ENCODE data around the gene ETF1. TPM values are rescaled to one million over a fixed set of nuclear protein-coding genes. Genes with fewer than 3 reads are reported as not detected.

The ETF1 gene
- total RNA-seq, 5 donors from 2014 or later (not counting 1 experiment from before 2014, with no cell fraction given): 40.1 to 115 (median 43.2) TPM

GRCh38 chr5:138559937-138560336 is 16.9 kb upstream of the ETF1 start:
- no peak overlapping the region for H3K4me3 ChIP-seq (ENCODE audit: control insufficient read depth in 1 of 2, extremely low read depth in 1 of 2, low read length in 1 of 2)
- H3K4me1 Mint-ChIP-seq: peaks cover 32 to 37% (median 34%) of the 10 kb centered on the region in 3 donors
- peaks cover 2 to 13% of the 10 kb centered on the region in 2 experiments for H3K4me1 ChIP-seq (ENCODE audit: control insufficient read depth in 1 of 2, extremely low read depth in 1 of 2, insufficient read depth in 2 of 2, low read length in 2 of 2)
- no peak overlapping the region for H3K4me3 Mint-ChIP-seq
- peaks cover 5 to 87% of the 10 kb centered on the region in 2 donors for H3K36me3 ChIP-seq (ENCODE audit: control insufficient read depth in 2 of 2, extremely low read depth in 1 of 2, insufficient read depth in 1 of 2, low read length in 1 of 2)
- no peaks in the 10 kb centered on the region for H3K27me3 ChIP-seq (replicated peaks in 1 of 2; ENCODE audit: control insufficient read depth in 2 of 2, extremely low read depth in 1 of 2, insufficient read depth in 2 of 2, low read length in 1 of 2)
- no peak overlapping the region for H3K27ac ChIP-seq (ENCODE audit: low read length)
- no peaks in the 10 kb centered on the region for H3K9me3 ChIP-seq
- no peaks in the 10 kb centered on the region for H3K9me3 Mint-ChIP-seq
- H3K36me3 Mint-ChIP-seq: peaks cover 65% of the 10 kb centered on the region
- H3K27me3 Mint-ChIP-seq: no peaks in the 10 kb centered on the region
- POLR2A ChIA-PET: interaction anchor here in 1 of 2 donors (1.0 kb wide), 1 partner anchor 41 kb away, joined by 3 read pairs; no protein-coding TSS in a partner anchor
- DNase-seq: no peak
- H3K27ac Mint-ChIP-seq: no peak overlapping the region
- WGBS (ENCODE audit: insufficient coverage): 91% methylated on average over 6 of the region's 7 CpGs
- ATAC-seq (replicated peaks in 1 of 4): no peak
- CTCF ChIA-PET: interaction anchor here in 1 of 2 donors (0.9 kb wide), 1 partner anchor 12 kb away, joined by 4 read pairs; no protein-coding TSS in a partner anchor

DNA sequence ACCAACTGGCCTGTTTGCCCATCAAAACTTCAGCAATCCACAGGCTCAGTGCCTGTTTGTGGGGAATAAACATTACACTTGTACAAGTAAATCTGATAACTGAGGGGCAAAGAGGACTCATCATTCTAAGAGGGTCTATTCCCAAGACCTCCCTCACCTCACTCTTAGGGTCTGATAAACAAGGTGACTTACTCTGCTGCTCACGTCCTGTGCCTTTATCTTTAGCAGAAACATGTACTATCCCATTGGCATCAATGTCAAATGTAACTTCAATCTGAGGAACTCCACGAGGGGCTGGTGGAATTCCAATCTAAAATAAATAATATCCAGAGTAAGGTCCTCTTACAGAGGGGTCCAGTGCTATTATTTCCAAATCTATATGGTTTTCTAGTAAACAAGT is 14.6 kb upstream of the ETF1 start:
- Mint-ChIP-seq H3K27me3 (no peaks in the 10 kb centered on the region), H3K4me3 (no peak overlapping the region), H3K36me3 (peaks cover 70% of the 10 kb centered on the region), H3K4me1 (peaks cover 15 to 21% (median 19%) of the 10 kb centered on the region in 3 donors), H3K27ac (no peak overlapping the region), H3K9me3 (no peaks in the 10 kb centered on the region)
- H3K27ac ChIP-seq (ENCODE audit: low read length): no peak overlapping the region
- no CpG with 5 or more reads among the region's 2 CpGs for WGBS (ENCODE audit: insufficient coverage)
- no peaks in the 10 kb centered on the region for H3K27me3 ChIP-seq (replicated peaks in 1 of 2; ENCODE audit: control insufficient read depth in 2 of 2, extremely low read depth in 1 of 2, insufficient read depth in 2 of 2, low read length in 1 of 2)
- H3K4me1 ChIP-seq (ENCODE audit: control insufficient read depth in 1 of 2, extremely low read depth in 1 of 2, insufficient read depth in 2 of 2, low read length in 2 of 2): peaks cover 0 to 1% of the 10 kb centered on the region in 2 experiments
- POLR2A ChIA-PET: no interaction called here
- no peak for ATAC-seq (replicated peaks in 1 of 4)
- H3K36me3 ChIP-seq (ENCODE audit: control insufficient read depth in 2 of 2, extremely low read depth in 1 of 2, insufficient read depth in 1 of 2, low read length in 1 of 2): peaks cover 5 to 79% of the 10 kb centered on the region in 2 donors
- no peaks in the 10 kb centered on the region for H3K9me3 ChIP-seq
- DNase-seq: no peak
- H3K4me3 ChIP-seq (ENCODE audit: control insufficient read depth in 1 of 2, extremely low read depth in 1 of 2, low read length in 1 of 2): no peak overlapping the region
- CTCF ChIA-PET: no interaction called here

- Mint-ChIP-seq H3K27me3 (no peaks in the 10 kb centered on the region), H3K36me3 (peaks cover 45% of the 10 kb centered on the region), H3K4me3 (no peak overlapping the region), H3K9me3 (no peaks in the 10 kb centered on the region), H3K4me1 (peaks cover 13 to 18% (median 17%) of the 10 kb centered on the region in 3 donors), H3K27ac (no peak overlapping the region)
- Histone ChIP-seq H3K36me3 (ENCODE audit: control insufficient read depth in 2 of 2, extremely low read depth in 1 of 2, insufficient read depth in 1 of 2, low read length in 1 of 2) (peaks cover 2 to 51% of the 10 kb centered on the region in 2 donors), H3K4me3 (ENCODE audit: control insufficient read depth in 1 of 2, extremely low read depth in 1 of 2, low read length in 1 of 2) (no peak overlapping the region), H3K27ac (ENCODE audit: low read length) (no peak overlapping the region), H3K9me3 (no peaks in the 10 kb centered on the region), H3K27me3 (replicated peaks in 1 of 2; ENCODE audit: control insufficient read depth in 2 of 2, extremely low read depth in 1 of 2, insufficient read depth in 2 of 2, low read length in 1 of 2) (no peaks in the 10 kb centered on the region), H3K4me1 (ENCODE audit: control insufficient read depth in 1 of 2, extremely low read depth in 1 of 2, insufficient read depth in 2 of 2, low read length in 2 of 2) (peaks cover 0 to 3% of the 10 kb centered on the region in 2 experiments)
- CTCF ChIA-PET: interaction anchor here in 1 of 2 donors (2.5 kb wide), 1 partner anchor 10 kb away, joined by 11 read pairs; the partner anchor contains the start of gene ETF1
- peak in 1 of 4 experiments; percentile 7 for ATAC-seq (replicated peaks in 1 of 4)
- whole genome bisulfite sequencing (ENCODE audit: insufficient coverage): no CpG with 5 or more reads among the region's 1 CpG
- POLR2A ChIA-PET: interaction anchor here in 1 of 2 donors (0.6 kb wide), 2 partner anchors 25 to 733 kb away, joined by 4 read pairs; no protein-coding TSS in a partner anchor
- DNase-seq: no peak
Measured at GRCh38 chr5:138554143-138554542, 11.1 kb upstream of the ETF1 start.

- peak in 1 of 4 experiments; percentile 23 for ATAC-seq (replicated peaks in 1 of 4)
- H3K36me3 Mint-ChIP-seq: peaks cover 39% of the 10 kb centered on the region
Measured at GRCh38 chr5:138553437-138554095, 10.5 kb upstream of the ETF1 start.

DNA sequence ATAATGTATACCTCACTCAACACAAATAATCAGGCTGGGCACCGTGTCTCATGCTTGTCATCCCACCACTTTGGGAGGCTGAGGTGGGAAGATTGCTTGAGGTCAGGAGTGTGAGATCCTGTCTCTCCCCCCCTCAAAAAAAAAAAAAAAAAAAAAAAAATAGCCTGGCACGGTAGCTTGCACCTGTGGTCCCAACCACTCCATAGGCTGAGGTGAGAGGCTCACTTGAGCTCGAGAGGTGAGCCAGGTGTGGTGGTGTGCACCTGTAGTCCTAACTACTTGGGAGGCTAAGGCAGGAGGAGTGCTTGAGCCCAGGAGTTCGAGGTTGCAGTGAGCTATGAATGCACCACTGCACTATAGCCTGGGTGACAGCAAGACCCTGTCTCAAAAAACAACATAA is 9.6 kb upstream of the ETF1 start:
- H3K9me3 ChIP-seq: no peaks in the 10 kb centered on the region
- H3K4me3 ChIP-seq (ENCODE audit: control insufficient read depth in 1 of 2, extremely low read depth in 1 of 2, low read length in 1 of 2): no peak overlapping the region
- Mint-ChIP-seq H3K9me3 (no peaks in the 10 kb centered on the region), H3K27ac (no peak overlapping the region), H3K27me3 (no peaks in the 10 kb centered on the region), H3K4me1 (peaks cover 15 to 30% (median 26%) of the 10 kb centered on the region in 3 donors), H3K36me3 (peaks cover 33% of the 10 kb centered on the region), H3K4me3 (no peak overlapping the region)
- 80% methylated on average over 1 of the region's 4 CpGs for WGBS (ENCODE audit: insufficient coverage)
- ATAC-seq (replicated peaks in 1 of 4) (no peak), DNase-seq (no peak)
- ChIA-PET POLR2A (interaction anchor here (0.6 to 1.1 kb wide), 2 partner anchors 10 to 17 kb away, joined by 5 to 7 read pairs; partner anchors contain the start of gene ETF1 (in 1 of the 2)), CTCF (interaction anchor here (1.0 to 2.5 kb wide), 4 partner anchors 8 to 22 kb away, joined by 3 to 11 read pairs (median 6); partner anchors contain the start of gene ETF1 (in 1 of the 2))
- peaks cover 0 to 5% of the 10 kb centered on the region in 2 experiments for H3K4me1 ChIP-seq (ENCODE audit: control insufficient read depth in 1 of 2, extremely low read depth in 1 of 2, insufficient read depth in 2 of 2, low read length in 2 of 2)
- H3K27ac ChIP-seq (ENCODE audit: low read length): no peak overlapping the region
- no peaks in the 10 kb centered on the region for H3K27me3 ChIP-seq (replicated peaks in 1 of 2; ENCODE audit: control insufficient read depth in 2 of 2, extremely low read depth in 1 of 2, insufficient read depth in 2 of 2, low read length in 1 of 2)
- H3K36me3 ChIP-seq (ENCODE audit: control insufficient read depth in 2 of 2, extremely low read depth in 1 of 2, insufficient read depth in 1 of 2, low read length in 1 of 2): peaks cover 0 to 36% of the 10 kb centered on the region in 2 donors

More at GRCh38 chr5:138553437-138554095, 10.5 kb upstream of the ETF1 start:
- Histone ChIP-seq H3K36me3 (ENCODE audit: control insufficient read depth in 2 of 2, extremely low read depth in 1 of 2, insufficient read depth in 1 of 2, low read length in 1 of 2) (peaks cover 0 to 46% of the 10 kb centered on the region in 2 donors), H3K9me3 (no peaks in the 10 kb centered on the region), H3K4me3 (ENCODE audit: control insufficient read depth in 1 of 2, extremely low read depth in 1 of 2, low read length in 1 of 2) (no peak overlapping the region), H3K27ac (ENCODE audit: low read length) (no peak overlapping the region), H3K27me3 (replicated peaks in 1 of 2; ENCODE audit: control insufficient read depth in 2 of 2, extremely low read depth in 1 of 2, insufficient read depth in 2 of 2, low read length in 1 of 2) (no peaks in the 10 kb centered on the region), H3K4me1 (ENCODE audit: control insufficient read depth in 1 of 2, extremely low read depth in 1 of 2, insufficient read depth in 2 of 2, low read length in 2 of 2) (peaks cover 0 to 3% of the 10 kb centered on the region in 2 experiments)
- WGBS (ENCODE audit: insufficient coverage): 100% methylated on average over 1 of the region's 5 CpGs
- Mint-ChIP-seq H3K4me3 (no peak overlapping the region), H3K27me3 (no peaks in the 10 kb centered on the region), H3K9me3 (no peaks in the 10 kb centered on the region), H3K4me1 (peaks cover 7 to 21% (median 18%) of the 10 kb centered on the region in 3 donors), H3K27ac (no peak overlapping the region)
- CTCF ChIA-PET: interaction anchor here (1.0 to 2.5 kb wide), 4 partner anchors 9 to 21 kb away, joined by 3 to 11 read pairs (median 6); partner anchors contain the start of gene ETF1 (in 1 of the 2)
- POLR2A ChIA-PET: interaction anchor here (0.5 to 1.1 kb wide), 6 partner anchors 10 to 928 kb away, joined by 3 to 7 read pairs (median 4); partner anchors contain the start of gene ETF1 (in 1 of the 2)
- no peak for DNase-seq

GRCh38 chr5:138549414-138549813 is 6.4 kb upstream of the ETF1 start:
- Histone ChIP-seq H3K36me3 (ENCODE audit: control insufficient read depth in 2 of 2, extremely low read depth in 1 of 2, insufficient read depth in 1 of 2, low read length in 1 of 2) (peaks cover 0 to 8% of the 10 kb centered on the region in 2 donors), H3K27me3 (replicated peaks in 1 of 2; ENCODE audit: control insufficient read depth in 2 of 2, extremely low read depth in 1 of 2, insufficient read depth in 2 of 2, low read length in 1 of 2) (no peaks in the 10 kb centered on the region), H3K9me3 (no peaks in the 10 kb centered on the region), H3K27ac (ENCODE audit: low read length) (no peak overlapping the region), H3K4me3 (ENCODE audit: control insufficient read depth in 1 of 2, extremely low read depth in 1 of 2, low read length in 1 of 2) (no peak overlapping the region), H3K4me1 (ENCODE audit: control insufficient read depth in 1 of 2, extremely low read depth in 1 of 2, insufficient read depth in 2 of 2, low read length in 2 of 2) (peaks cover 9 to 34% of the 10 kb centered on the region in 2 experiments)
- CTCF ChIA-PET: interaction anchor here (1.0 to 1.5 kb wide), 3 partner anchors 17 to 24 kb away, joined by 3 read pairs; no protein-coding TSS in a partner anchor
- no peak overlapping the region for H3K27ac Mint-ChIP-seq
- H3K4me3 Mint-ChIP-seq: no peak overlapping the region
- 78% methylated on average over 2 of the region's 5 CpGs for WGBS (ENCODE audit: insufficient coverage)
- peaks cover 11% of the 10 kb centered on the region for H3K36me3 Mint-ChIP-seq
- ATAC-seq (replicated peaks in 1 of 4): no peak
- H3K4me1 Mint-ChIP-seq: peaks cover 32 to 58% (median 55%) of the 10 kb centered on the region in 3 donors
- POLR2A ChIA-PET: interaction anchor here (1.5 to 2.2 kb wide), 3 partner anchors 15 to 25 kb away, joined by 3 to 8 read pairs (median 5); no protein-coding TSS in a partner anchor
- no peaks in the 10 kb centered on the region for H3K9me3 Mint-ChIP-seq
- DNase-seq: no peak
- H3K27me3 Mint-ChIP-seq: no peaks in the 10 kb centered on the region
